ENCODE results near the gene MRPL36. TPM values are rescaled to one million over a fixed set of nuclear protein-coding genes. Genes with fewer than 3 reads are reported as not detected.
A peak's percentile ranks its signal among the peaks of the same experiment; 100 is the strongest.

Gene MRPL36
- total and polyA plus RNA-seq, 8 donors = 4.9 to 101 (median 72.8) TPM

- H3K4me3 ChIP-seq = no peak overlapping the region
- H3K4me1 ChIP-seq = no peaks in the 10 kb centered on the region
- WGBS, 5 donors = 85 to 90% (median 87%) methylated on average over 21 to 31 of the region's 31 CpGs
- H3K27me3 ChIP-seq = peaks cover 0 to 24% (median 0%) of the 10 kb centered on the region in 3 donors
- no peak for DNase-seq
- no peaks in the 10 kb centered on the region for H3K9me3 ChIP-seq
- no peak for TF ChIP-seq EP300 (IDR thresholded peaks at IDR 0.05)
- H3K27ac ChIP-seq = no peak overlapping the region
- intact Hi-C loops (cut with DNase I; ENCODE audit: low total_unique reads) = no loop called here
- no peaks in the 10 kb centered on the region for H3K36me3 ChIP-seq
Observed at GRCh38 chr5:1777281-1778137, 22.1 kb downstream of the MRPL36 start.

GRCh38 chr5:1776831-1777230, 22.8 kb downstream of the MRPL36 start:
- peaks cover 0 to 19% (median 0%) of the 10 kb centered on the region in 3 donors for H3K27me3 ChIP-seq
- no peak overlapping the region for H3K27ac ChIP-seq
- TF ChIP-seq POLR2AphosphoS5 (IDR thresholded peaks at IDR 0.05) = no peak
- no peak for TF ChIP-seq CTCF (IDR thresholded peaks at IDR 0.05)
- no peak for TF ChIP-seq POLR2A (IDR thresholded peaks at IDR 0.05)
- no peak for TF ChIP-seq EP300 (IDR thresholded peaks at IDR 0.05)
- 79 to 93% (median 86%) methylated on average over 6 of the region's 6 CpGs for WGBS, 5 donors
- no peak overlapping the region for H3K4me3 ChIP-seq
- no peak for DNase-seq
- intact Hi-C loops (cut with DNase I; ENCODE audit: low total_unique reads) = no loop called here
- H3K36me3 ChIP-seq = no peaks in the 10 kb centered on the region
- H3K4me1 ChIP-seq = no peaks in the 10 kb centered on the region
- no peaks in the 10 kb centered on the region for H3K9me3 ChIP-seq

GRCh38 chr5:1772634-1773033, 27.0 kb downstream of the MRPL36 start:
- Histone ChIP-seq H3K27me3 (peaks cover 0 to 18% (median 0%) of the 10 kb centered on the region in 3 donors), H3K9me3 (no peaks in the 10 kb centered on the region), H3K4me3 (no peak overlapping the region), H3K4me1 (no peaks in the 10 kb centered on the region), H3K27ac (no peak overlapping the region), H3K36me3 (no peaks in the 10 kb centered on the region)
- TF ChIP-seq CTCF (IDR thresholded peaks at IDR 0.05) (no peak), POLR2A (IDR thresholded peaks at IDR 0.05) (no peak), EP300 (IDR thresholded peaks at IDR 0.05) (no peak), POLR2AphosphoS5 (IDR thresholded peaks at IDR 0.05) (no peak)
- peak in 1 of 2 donors; percentile 38 for DNase-seq
- intact Hi-C loops (cut with DNase I; ENCODE audit: low total_unique reads) = no loop called here
- WGBS, 5 donors = 10 to 23% (median 22%) methylated on average over 5 of the region's 5 CpGs

- Histone ChIP-seq H3K9me3 (no peaks in the 10 kb centered on the region), H3K27ac (no peak overlapping the region), H3K4me1 (no peaks in the 10 kb centered on the region), H3K36me3 (no peaks in the 10 kb centered on the region), H3K27me3 (peaks cover 0 to 20% (median 0%) of the 10 kb centered on the region in 3 donors), H3K4me3 (no peak overlapping the region)
- intact Hi-C loops (cut with DNase I; ENCODE audit: low total_unique reads) = no loop called here
- WGBS, 5 donors = 58 to 73% (median 65%) methylated on average over 17 to 20 of the region's 20 CpGs
- TF ChIP-seq POLR2A (IDR thresholded peaks at IDR 0.05) = no peak
- no peak for TF ChIP-seq POLR2AphosphoS5 (IDR thresholded peaks at IDR 0.05)
- TF ChIP-seq EP300 (IDR thresholded peaks at IDR 0.05) = no peak
- TF ChIP-seq CTCF (IDR thresholded peaks at IDR 0.05) = no peak
- DNase-seq = no peak
Observed at GRCh38 chr5:1771149-1772065, 28.2 kb downstream of the MRPL36 start.
